Thyroid gland (tissue), 4 donors: ENCODE results near the gene PARP8.

Experiments
- POLR2A ChIP-seq, 2 donors: fragments of 450-650 bp; IDR thresholded peaks; one replicate each; pipeline ENCODE4 v1.6.1; 2017; ENCODE audit warnings: antibody characterized with exemption in 2 of 2, mild to moderate bottlenecking in 2 of 2, moderate library complexity in 1 of 2
- TF ChIP-seq, protein P1 (sequence below), 6 experiments: fragments of 200-600 bp in 3 of 6; fragments of 450-650 bp in 3 of 6; sonication (generic) in 3 of 6; IDR thresholded peaks; one replicate each; pipeline ENCODE4 v1.5.1; 2016 to 2019; ENCODE audit warnings: antibody characterized with exemption in 6 of 6, mild to moderate bottlenecking in 2 of 6, inconsistent platforms in 1 of 6, moderate library complexity in 1 of 6

DNA sequence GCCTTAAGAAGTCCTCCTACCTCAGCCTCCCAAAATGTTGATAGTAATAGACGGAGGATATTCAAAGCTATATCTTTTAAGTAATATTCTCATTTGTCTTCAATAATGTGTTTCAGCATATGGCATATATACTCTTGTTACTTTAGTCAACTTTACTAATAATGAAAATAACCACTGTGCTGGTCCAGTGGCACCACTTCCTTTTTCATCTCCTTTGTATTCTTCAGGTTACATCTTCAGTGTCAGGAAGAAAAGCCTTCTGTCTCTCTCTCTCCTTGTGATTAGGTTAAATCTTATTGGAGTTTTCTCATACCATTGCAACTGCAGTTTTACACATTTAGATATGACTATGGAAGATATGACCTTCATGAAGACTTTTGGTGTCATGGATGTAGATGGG lies 31.3 kb downstream of the PARP8 start:
- TF ChIP-seq, protein P1, sequence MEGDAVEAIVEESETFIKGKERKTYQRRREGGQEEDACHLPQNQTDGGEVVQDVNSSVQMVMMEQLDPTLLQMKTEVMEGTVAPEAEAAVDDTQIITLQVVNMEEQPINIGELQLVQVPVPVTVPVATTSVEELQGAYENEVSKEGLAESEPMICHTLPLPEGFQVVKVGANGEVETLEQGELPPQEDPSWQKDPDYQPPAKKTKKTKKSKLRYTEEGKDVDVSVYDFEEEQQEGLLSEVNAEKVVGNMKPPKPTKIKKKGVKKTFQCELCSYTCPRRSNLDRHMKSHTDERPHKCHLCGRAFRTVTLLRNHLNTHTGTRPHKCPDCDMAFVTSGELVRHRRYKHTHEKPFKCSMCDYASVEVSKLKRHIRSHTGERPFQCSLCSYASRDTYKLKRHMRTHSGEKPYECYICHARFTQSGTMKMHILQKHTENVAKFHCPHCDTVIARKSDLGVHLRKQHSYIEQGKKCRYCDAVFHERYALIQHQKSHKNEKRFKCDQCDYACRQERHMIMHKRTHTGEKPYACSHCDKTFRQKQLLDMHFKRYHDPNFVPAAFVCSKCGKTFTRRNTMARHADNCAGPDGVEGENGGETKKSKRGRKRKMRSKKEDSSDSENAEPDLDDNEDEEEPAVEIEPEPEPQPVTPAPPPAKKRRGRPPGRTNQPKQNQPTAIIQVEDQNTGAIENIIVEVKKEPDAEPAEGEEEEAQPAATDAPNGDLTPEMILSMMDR (IDR thresholded peaks at IDR 0.05): no peak
- TF ChIP-seq POLR2A (IDR thresholded peaks at IDR 0.05): no peak
